GM12878 (cell line): ENCODE measurements around the gene DDC.

Experiments used
- EP300 ChIP-seq, 2 experiments: fragments of 150-350 bp in 1 of 2; IDR thresholded peaks; 2 replicates each; pipeline ENCODE4 v1.6.1; 2011 to 2012; ENCODE audit warnings: low read depth in 2 of 2, low read length in 2 of 2, borderline replicate concordance in 1 of 2, improper control_type of control experiment in 1 of 2, inconsistent platforms in 1 of 2; ENCODE audit not compliant: control insufficient read depth in 1 of 2
- ETV6 ChIP-seq, 2 experiments: fragments of 450-650 bp in 1 of 2; IDR thresholded peaks in 1 of 2; conservative IDR thresholded peaks in 1 of 2; 2 replicates each; pipeline ENCODE4 v1.6.1; 2014; ENCODE audit warnings: antibody characterized with exemption in 1 of 2, borderline replicate concordance in 1 of 2, low read depth in 1 of 2, mild to moderate bottlenecking in 1 of 2, moderate library complexity in 1 of 2
- IKZF1 ChIP-seq: fragments of 450-650 bp; conservative IDR thresholded peaks from 2 replicates; pipeline ENCODE4 v1.6.1; 2017; ENCODE audit warnings: antibody characterized with exemption, mild to moderate bottlenecking
- KDM1A ChIP-seq: fragments of 200-600 bp; sonication (generic); IDR thresholded peaks from 2 replicates; pipeline ENCODE4 v1.6.1; 2016; ENCODE audit warnings: borderline replicate concordance
- POLR2A ChIP-seq: IDR thresholded peaks from 2 replicates; pipeline ENCODE4 v1.6.1; 2011; ENCODE audit warnings: low read depth, mild to moderate bottlenecking, low read length
- SIN3A ChIP-seq: IDR thresholded peaks from 2 replicates; pipeline ENCODE4 v1.6.1; 2012; ENCODE audit warnings: low read depth, low read length, improper control_type of control experiment
- SMARCA5 ChIP-seq: fragments of 450-650 bp; IDR thresholded peaks from 2 replicates; pipeline ENCODE4 v1.6.1; 2017; ENCODE audit warnings: mild to moderate bottlenecking
- SPI1 ChIP-seq: IDR thresholded peaks from 2 replicates; pipeline ENCODE4 v1.6.1; 2011; ENCODE audit warnings: low read depth, mild to moderate bottlenecking, low read length, moderate library complexity, borderline replicate concordance; ENCODE audit not compliant: insufficient read depth
- ZBTB33 ChIP-seq: fragments of 450-650 bp; IDR thresholded peaks from 2 replicates; pipeline ENCODE4 v1.6.1; 2017; ENCODE audit warnings: mild to moderate bottlenecking
- ZNF384 ChIP-seq: IDR thresholded peaks from 2 replicates; pipeline ENCODE4 v1.6.1; 2012; ENCODE audit warnings: low read depth, mild to moderate bottlenecking, low read length, improper control_type of control experiment, borderline replicate concordance
- ZNF592 ChIP-seq: fragments of 450-650 bp; IDR thresholded peaks from 2 replicates; pipeline ENCODE4 v1.6.1; 2017; ENCODE audit warnings: mild to moderate bottlenecking, moderate library complexity
- TF ChIP-seq, protein P1 (sequence below): IDR thresholded peaks from 2 replicates; pipeline ENCODE4 v1.6.1; 2012; ENCODE audit warnings: low read depth, low read length, improper control_type of control experiment

DNA sequence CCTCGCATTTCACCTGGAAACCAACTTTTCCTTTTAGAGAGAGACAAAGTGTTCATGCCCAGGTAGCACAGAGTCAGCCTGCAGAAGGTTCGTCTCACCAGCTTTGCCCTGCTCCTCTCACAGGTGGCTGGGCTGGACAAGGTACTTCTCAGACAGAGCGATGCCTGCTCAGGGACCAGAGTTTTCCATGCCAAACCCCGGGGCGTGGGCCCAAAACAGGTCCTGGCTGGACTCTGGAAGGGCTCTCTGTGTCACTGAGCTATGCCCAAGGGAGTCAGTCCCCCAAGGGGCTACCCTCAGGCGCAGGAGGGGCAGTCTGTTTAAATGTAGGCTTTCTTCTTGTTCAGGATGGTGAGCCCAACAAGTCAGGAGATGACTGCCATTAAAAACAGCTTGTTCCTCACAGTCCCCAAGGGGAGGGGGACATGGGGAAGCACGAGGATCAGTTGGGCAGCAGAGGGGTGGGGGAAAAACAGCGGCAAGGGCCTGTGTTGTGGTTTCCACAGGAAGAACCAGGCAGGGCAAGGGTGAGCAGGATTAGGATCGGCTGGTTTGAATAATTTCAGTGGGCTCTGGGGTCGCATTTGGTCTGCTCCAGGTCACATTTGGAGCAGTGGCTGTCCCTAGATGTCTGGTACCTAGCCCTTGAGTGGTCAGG, 59.5 kb downstream of the DDC start:
- TF ChIP-seq EP300 (IDR thresholded peaks at IDR 0.05; ENCODE audit: borderline replicate concordance in 1 of 2, control insufficient read depth in 1 of 2, low read depth in 2 of 2, low read length in 2 of 2) = no peak
- TF ChIP-seq, protein P1, sequence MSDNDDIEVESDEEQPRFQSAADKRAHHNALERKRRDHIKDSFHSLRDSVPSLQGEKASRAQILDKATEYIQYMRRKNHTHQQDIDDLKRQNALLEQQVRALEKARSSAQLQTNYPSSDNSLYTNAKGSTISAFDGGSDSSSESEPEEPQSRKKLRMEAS = no peak
- TF ChIP-seq SMARCA5 = no peak
- TF ChIP-seq ETV6 (conservative IDR thresholded peaks at IDR 0.05 in 1 of 2, IDR thresholded peaks at IDR 0.05 in 1 of 2; ENCODE audit: borderline replicate concordance in 1 of 2, low read depth in 1 of 2) = no peak
- TF ChIP-seq ZNF592 = no peak
- no peak for TF ChIP-seq POLR2A
- no peak for TF ChIP-seq ZBTB33
- no peak for TF ChIP-seq KDM1A
- TF ChIP-seq SIN3A = no peak
- no peak for TF ChIP-seq IKZF1
- no peak for TF ChIP-seq SPI1
- no peak for TF ChIP-seq ZNF384
